Measurements from ENCODE around the gene APPL2.
"Not testable (repeated sequence)": the region's sequence is repeated elsewhere in the genome, so short reads cannot be mapped to it uniquely, and the experiment has no call there.

Gene APPL2

DNA sequence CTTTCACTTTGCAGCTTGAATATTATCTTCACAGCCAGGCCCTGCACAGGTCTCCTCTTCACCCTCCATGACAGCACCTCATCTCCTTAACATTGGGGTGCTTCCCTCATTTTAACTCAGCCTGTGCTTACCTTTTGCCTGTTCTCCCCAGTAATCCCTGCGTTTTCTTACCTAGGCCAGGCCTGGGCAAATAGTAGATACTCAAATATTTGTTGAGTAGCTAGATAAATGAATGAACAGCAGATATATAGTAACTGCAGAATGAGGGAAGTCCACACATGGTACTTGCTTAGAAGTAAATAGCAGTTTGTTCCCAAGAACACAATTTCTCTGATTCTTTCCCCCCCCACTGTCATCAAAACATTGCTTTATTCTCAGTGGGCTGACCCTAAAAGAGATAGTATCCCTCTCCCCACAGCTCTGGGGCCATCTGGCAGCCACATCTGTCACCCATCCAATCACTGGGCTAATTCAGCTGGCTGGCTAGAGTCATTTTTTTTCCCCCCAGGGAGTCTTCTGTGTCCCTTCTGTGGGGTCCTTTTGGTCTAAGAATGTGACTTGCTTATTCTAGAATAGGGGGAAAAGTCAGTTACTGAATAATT, 43.2 kb downstream of the APPL2 start:
- DNase-seq (ENCODE audit: low spot score), result no peak

GRCh38 chr12:105190530-105190929, 45.4 kb downstream of the APPL2 start:
- DNase-seq (ENCODE audit: low spot score), result no peak

- no peak for DNase-seq (ENCODE audit: low spot score)
Measured at GRCh38 chr12:105189293-105189692, 46.7 kb downstream of the APPL2 start.

GRCh38 chr12:105183976-105184375, 52.0 kb downstream of the APPL2 start:
- not testable (repeated sequence) for DNase-seq (ENCODE audit: low spot score)

GRCh38 chr12:105183406-105183805, 52.6 kb downstream of the APPL2 start:
- not testable (repeated sequence) for DNase-seq (ENCODE audit: low spot score)

- not testable (repeated sequence) for DNase-seq (ENCODE audit: low spot score)
Measured at GRCh38 chr12:105179114-105179513, 56.9 kb downstream of the APPL2 start.

- DNase-seq (ENCODE audit: low spot score), result no peak
Measured at GRCh38 chr12:105177208-105177607, 58.8 kb downstream of the APPL2 start.

GRCh38 chr12:105175397-105175990, 60.5 kb downstream of the APPL2 start:
- DNase-seq (ENCODE audit: low spot score), result no peak

DNA sequence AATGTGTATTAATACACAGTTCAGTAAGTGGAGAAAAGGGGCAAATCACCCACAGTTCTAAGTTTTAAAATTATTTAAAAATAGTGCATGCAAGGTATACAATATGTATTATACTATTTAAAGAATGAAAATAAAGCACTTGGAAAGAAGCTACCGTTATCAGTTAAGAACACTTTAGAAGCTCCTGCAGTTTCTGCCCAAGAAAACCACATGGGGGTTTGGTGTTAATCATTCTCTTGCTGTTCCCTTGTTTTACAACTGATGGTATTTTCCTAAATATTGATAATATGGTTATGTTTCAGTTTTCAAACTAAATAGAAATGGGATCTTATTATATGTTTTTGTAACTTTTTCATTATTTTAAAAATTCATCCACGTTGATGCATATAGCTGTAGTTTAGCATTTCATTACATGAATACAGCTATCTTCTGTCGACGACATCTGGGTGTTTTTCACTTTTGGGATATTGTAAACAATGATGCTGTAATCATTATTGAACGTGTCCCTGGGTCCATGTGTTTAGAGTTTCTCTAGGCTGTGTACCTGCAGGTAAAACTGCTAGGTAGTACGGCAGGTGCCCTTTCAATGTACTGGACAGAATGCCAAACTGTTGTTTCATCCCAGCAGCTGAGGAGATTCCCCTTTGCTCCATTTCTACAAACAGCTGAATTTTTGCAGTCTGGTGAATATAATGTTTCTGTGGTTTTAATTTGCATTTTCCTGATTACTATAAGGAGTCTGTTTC, 64.1 kb downstream of the APPL2 start:
- DNase-seq (ENCODE audit: low spot score), result no peak

DNA sequence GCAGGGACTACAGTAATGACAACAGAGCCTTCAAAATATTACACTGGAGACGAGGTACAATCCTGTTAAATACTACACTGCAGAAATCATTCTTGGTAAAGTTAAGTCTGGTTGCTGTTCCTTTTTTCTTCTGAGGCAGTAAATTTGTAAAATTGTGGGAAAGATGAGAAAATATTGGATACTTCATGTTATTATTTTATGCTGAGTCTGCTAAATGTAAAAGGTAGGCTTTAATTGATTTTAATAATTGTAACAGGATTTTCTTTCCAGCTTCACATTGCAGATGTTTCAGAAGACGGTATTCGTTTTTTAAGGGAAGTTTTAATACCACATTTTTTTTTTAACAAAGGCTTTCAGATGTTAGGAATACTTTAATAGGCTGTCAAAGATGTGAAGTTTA, 65.8 kb downstream of the APPL2 start:
- no peak for DNase-seq (ENCODE audit: low spot score)

DNA sequence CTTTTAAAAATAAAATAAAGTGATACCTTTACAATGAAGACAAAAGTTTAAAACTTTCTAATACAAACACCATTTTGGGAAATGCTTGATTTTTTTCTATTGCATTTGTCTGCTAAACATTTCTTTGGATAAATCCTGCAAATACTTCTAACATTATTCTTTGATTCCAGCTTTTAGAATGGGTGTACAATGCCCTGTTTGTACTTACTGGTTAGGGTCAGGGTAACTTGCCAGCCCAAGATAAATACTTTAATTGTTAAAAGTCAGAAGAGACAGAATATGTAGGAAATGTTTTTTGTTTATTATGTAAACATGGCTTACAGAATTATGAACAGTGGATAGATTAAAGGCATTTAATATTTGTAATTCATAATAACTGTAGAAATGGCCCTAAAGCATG, 68.0 kb downstream of the APPL2 start:
- no peak for DNase-seq (ENCODE audit: low spot score)

GRCh38 chr12:105167346-105167745, 68.6 kb downstream of the APPL2 start:
- DNase-seq (ENCODE audit: low spot score), result no peak

- peak; percentile 30 for DNase-seq (ENCODE audit: low spot score)
Measured at GRCh38 chr12:105166736-105167135, 69.2 kb downstream of the APPL2 start.

GRCh38 chr12:105164068-105164467, 71.9 kb downstream of the APPL2 start:
- no peak for DNase-seq (ENCODE audit: low spot score)

GRCh38 chr12:105162174-105162573, 73.8 kb downstream of the APPL2 start:
- no peak for DNase-seq (ENCODE audit: low spot score)

GRCh38 chr12:105158876-105159275, 77.1 kb downstream of the APPL2 start:
- no peak for DNase-seq (ENCODE audit: low spot score)

DNA sequence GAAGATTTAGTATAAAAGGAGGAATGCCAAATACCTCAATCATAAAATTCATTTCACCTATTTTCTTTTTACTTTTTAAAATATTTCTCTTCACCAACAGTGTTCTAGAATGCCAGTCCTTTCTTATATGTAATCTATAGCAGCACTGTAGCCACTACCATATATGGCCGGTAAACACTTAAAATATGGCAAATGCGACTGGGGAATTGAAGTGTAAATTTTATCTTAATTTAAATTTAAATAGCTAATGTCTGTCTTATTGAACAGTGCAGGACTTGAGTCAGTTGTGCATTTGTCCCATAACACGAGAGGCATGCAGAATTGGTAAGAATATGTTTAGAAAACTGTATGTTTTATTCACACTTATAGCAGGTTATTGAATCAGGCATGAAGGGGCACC, 78.4 kb downstream of the APPL2 start:
- no peak for DNase-seq (ENCODE audit: low spot score)

- DNase-seq (ENCODE audit: low spot score), result no peak
Measured at GRCh38 chr12:105156260-105156659, 79.7 kb downstream of the APPL2 start.

GRCh38 chr12:105142259-105142658, 93.7 kb downstream of the APPL2 start:
- no peak for DNase-seq (ENCODE audit: low spot score)

DNA sequence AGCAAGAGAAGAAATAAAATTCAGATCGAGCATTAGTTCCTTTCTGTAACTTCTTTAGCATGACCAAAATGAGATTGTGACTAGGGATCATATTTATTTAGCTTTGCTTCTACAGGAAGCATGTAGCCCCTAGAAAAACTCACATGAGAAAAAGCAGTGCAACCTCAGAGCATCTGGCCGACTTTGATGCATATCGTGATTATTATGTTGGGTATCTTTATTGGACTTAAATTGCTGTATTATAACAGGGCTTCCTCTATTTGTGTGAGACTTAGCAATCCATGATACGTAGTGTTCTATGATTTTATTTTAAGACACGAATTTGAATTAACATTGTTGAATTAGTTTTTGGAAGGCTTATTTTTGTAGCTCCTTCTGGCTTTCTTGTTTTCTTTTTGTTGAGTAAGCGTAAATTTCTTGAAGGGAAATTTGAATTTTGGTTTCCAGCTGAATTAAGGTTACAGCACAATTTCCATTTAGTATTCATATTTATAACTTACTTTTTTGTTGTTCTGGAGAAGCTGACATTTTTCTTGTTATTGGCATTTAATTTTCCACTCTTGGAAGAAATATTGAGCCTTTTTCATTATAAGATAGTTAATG, 94.6 kb downstream of the APPL2 start:
- DNase-seq (ENCODE audit: low spot score), result no peak

GRCh38 chr12:105138248-105138647, 97.7 kb downstream of the APPL2 start:
- no peak for DNase-seq (ENCODE audit: low spot score)

Measured in AG20443 (cell line).